B cell (primary cell): ENCODE measurements around the gene RPS15A. TPM values are rescaled to one million over a fixed set of nuclear protein-coding genes. Genes with fewer than 3 reads are reported as not detected.

Source experiments
- ATAC-seq: fragments of 200-7000 bp; cut with Tn5 transposase; one replicate; pipeline ENCODE4 v1.10.0; 2021; ENCODE audit warnings: low read depth, mild to moderate bottlenecking, moderate number of reproducible peaks, moderate library complexity
- CTCF ChIA-PET: fragments of 350-600 bp; sonication (Branson Sonifier 250); formaldehyde crosslinking; loops from one replicate; lab custom pipeline; 2021; ENCODE audit warnings: antibody characterized with exemption, inconsistent platforms; lab: Charles Lee
- POLR2A ChIA-PET: fragments of 350-600 bp; sonication (Branson Sonifier 250); formaldehyde crosslinking; loops from one replicate; lab custom pipeline; 2021; ENCODE audit warnings: antibody characterized with exemption; lab: Charles Lee
- DNase-seq: peaks from one replicate; pipeline ENCODE4 v3.0.0; 2013
- H2AFZ ChIP-seq: 2 replicates; pipeline ENCODE4 v1.6.1; 2012; ENCODE audit warnings: mild to moderate bottlenecking, low read depth, low read length; ENCODE audit not compliant: insufficient read depth, poor library complexity, severe bottlenecking
- H3K27ac ChIP-seq, 2 donors: 1 replicate in 1 of 2; 2 replicates in 1 of 2; pipeline ENCODE4 v1.5.1; 2012 to 2013; ENCODE audit warnings: low read length in 2 of 2, mild to moderate bottlenecking in 2 of 2, moderate library complexity in 1 of 2
- H3K27me3 ChIP-seq, 4 experiments: fragments of 200-600 bp in 1 of 4; sonication (generic) in 1 of 4; replicated peaks in 1 of 4; 1 replicate in 2 of 4; 2 replicates in 2 of 4; pipeline versions ENCODE4 v1.6.1 to v1.7.0; 2013 to 2016; ENCODE audit warnings: low read length in 3 of 4, mild to moderate bottlenecking in 2 of 4, mixed read lengths in 1 of 4, moderate library complexity in 1 of 4; ENCODE audit not compliant: insufficient read depth in 4 of 4, control insufficient read depth in 3 of 4; ENCODE audit errors: control extremely low read depth in 1 of 4
- H3K36me3 ChIP-seq, 2 experiments: replicated peaks in 1 of 2; 1 replicate in 1 of 2; 2 replicates in 1 of 2; pipeline versions ENCODE4 v1.6.1 to v1.7.1; 2013; ENCODE audit warnings: low read length in 1 of 2; ENCODE audit not compliant: insufficient read depth in 2 of 2, control insufficient read depth in 1 of 2; ENCODE audit errors: control extremely low read depth in 1 of 2, extremely low read depth in 1 of 2
- H3K4me1 ChIP-seq, 2 donors: fragments of 200-600 bp in 1 of 2; sonication (generic) in 1 of 2; 1 replicate in 1 of 2; 2 replicates in 1 of 2; pipeline versions ENCODE4 v1.5.1 to v1.6.1; 2013 to 2017; ENCODE audit warnings: low read length in 2 of 2; ENCODE audit not compliant: control insufficient read depth in 2 of 2, insufficient read depth in 2 of 2
- H3K4me2 ChIP-seq: replicated peaks from 2 replicates; pipeline ENCODE3; 2012; ENCODE audit warnings: mild to moderate bottlenecking, low read depth, low read length; ENCODE audit not compliant: poor library complexity, severe bottlenecking
- H3K4me3 ChIP-seq, 5 experiments: fragments of 200-600 bp in 1 of 5; sonication (generic) in 1 of 5; 1 replicate in 3 of 5; 2 replicates in 2 of 5; pipeline versions ENCODE4 v1.5.1 to v1.7.0; 2011 to 2016; ENCODE audit warnings: low read length in 4 of 5, mild to moderate bottlenecking in 4 of 5, low read depth in 2 of 5, control low read depth in 1 of 5, moderate library complexity in 1 of 5; ENCODE audit not compliant: insufficient read depth in 1 of 5; ENCODE audit errors: control extremely low read depth in 1 of 5, extremely low read depth in 1 of 5
- H3K79me2 ChIP-seq: fragments of 200-600 bp; sonication (generic); one replicate; pipeline ENCODE4 v1.6.0; 2016; ENCODE audit warnings: low read length; ENCODE audit not compliant: control insufficient read depth, insufficient read depth
- H3K9ac ChIP-seq: fragments of 200-600 bp; sonication (generic); 2 replicates; pipeline ENCODE4 v1.6.1; 2017; ENCODE audit warnings: mild to moderate bottlenecking, low read length, moderate library complexity
- H3K9me3 ChIP-seq, 3 donors: one replicate each; pipeline versions ENCODE4 v1.6.1 to v1.7.1; 2013; ENCODE audit warnings: low read length in 2 of 3; ENCODE audit not compliant: control insufficient read depth in 2 of 3, insufficient read depth in 1 of 3; ENCODE audit errors: control extremely low read depth in 1 of 3
- H4K20me1 ChIP-seq: 2 replicates; pipeline ENCODE4 v1.6.0; 2012; ENCODE audit warnings: mild to moderate bottlenecking, low read length; ENCODE audit not compliant: insufficient read depth, control insufficient read depth, poor library complexity, severe bottlenecking
- H3K27ac Mint-ChIP-seq: one replicate; pipeline ENCODE4 v1.8.0; 2021; ENCODE audit warnings: mixed read lengths
- H3K27me3 Mint-ChIP-seq: one replicate; pipeline ENCODE4 v1.8.0; 2021; ENCODE audit warnings: mixed read lengths
- H3K4me1 Mint-ChIP-seq: one replicate; pipeline ENCODE4 v1.8.0; 2021; ENCODE audit warnings: mixed read lengths
- H3K4me3 Mint-ChIP-seq: one replicate; pipeline ENCODE4 v1.8.0; 2021; ENCODE audit warnings: mixed read lengths
- H3K9me3 Mint-ChIP-seq: one replicate; pipeline ENCODE4 v1.8.0; 2022; ENCODE audit warnings: mixed read lengths; ENCODE audit not compliant: insufficient read depth
- EZH2 ChIP-seq: IDR thresholded peaks from 2 replicates; pipeline ENCODE4 v1.6.1; 2012; ENCODE audit warnings: borderline replicate concordance, low read depth, mild to moderate bottlenecking, moderate library complexity, low read length; ENCODE audit not compliant: insufficient read depth, poor library complexity, severe bottlenecking
- WGBS: methylation state at CpG from one replicate; pipeline ENCODE4 v1.1.5; 2013; ENCODE audit warnings: missing lambda C conversion rate; ENCODE audit not compliant: insufficient coverage; 5-methylcytosine and 5-hydroxymethylcytosine counted together
- intact Hi-C: fragments of 100-400 bp; cut with micrococcal nuclease; formaldehyde crosslinking; loops from one replicate; pipeline ENCODE4 v1.10.0; 2022
- polyA plus RNA-seq: library from polyadenylated mRNA; depleted of rRNA; stranded (reverse); fragments of >200 nt; gene quantifications from 2 replicates; pipeline ENCODE4 v1.2.3, GENCODE V29; 2012
- total RNA-seq, 2 donors: library from RNA; stranded (reverse); fragments of 120-200 nt in 1 of 2; gene quantifications; 1 replicate in 1 of 2; 2 replicates in 1 of 2; pipeline versions ENCODE4 v1.2.3 to v1.2.4, GENCODE V29; 2013 to 2022
- TF ChIP-seq, protein P1 (sequence below): fragments of 200-600 bp; IDR thresholded peaks from one replicate; pipeline ENCODE4 v1.8.0; 2022; ENCODE audit warnings: antibody characterized with exemption, mild to moderate bottlenecking

RPS15A gene
- total and polyA plus RNA-seq, 2 donors (not counting 1 experiment from before 2014, with no cell fraction given) = 2,321 to 5,957 TPM

DNA sequence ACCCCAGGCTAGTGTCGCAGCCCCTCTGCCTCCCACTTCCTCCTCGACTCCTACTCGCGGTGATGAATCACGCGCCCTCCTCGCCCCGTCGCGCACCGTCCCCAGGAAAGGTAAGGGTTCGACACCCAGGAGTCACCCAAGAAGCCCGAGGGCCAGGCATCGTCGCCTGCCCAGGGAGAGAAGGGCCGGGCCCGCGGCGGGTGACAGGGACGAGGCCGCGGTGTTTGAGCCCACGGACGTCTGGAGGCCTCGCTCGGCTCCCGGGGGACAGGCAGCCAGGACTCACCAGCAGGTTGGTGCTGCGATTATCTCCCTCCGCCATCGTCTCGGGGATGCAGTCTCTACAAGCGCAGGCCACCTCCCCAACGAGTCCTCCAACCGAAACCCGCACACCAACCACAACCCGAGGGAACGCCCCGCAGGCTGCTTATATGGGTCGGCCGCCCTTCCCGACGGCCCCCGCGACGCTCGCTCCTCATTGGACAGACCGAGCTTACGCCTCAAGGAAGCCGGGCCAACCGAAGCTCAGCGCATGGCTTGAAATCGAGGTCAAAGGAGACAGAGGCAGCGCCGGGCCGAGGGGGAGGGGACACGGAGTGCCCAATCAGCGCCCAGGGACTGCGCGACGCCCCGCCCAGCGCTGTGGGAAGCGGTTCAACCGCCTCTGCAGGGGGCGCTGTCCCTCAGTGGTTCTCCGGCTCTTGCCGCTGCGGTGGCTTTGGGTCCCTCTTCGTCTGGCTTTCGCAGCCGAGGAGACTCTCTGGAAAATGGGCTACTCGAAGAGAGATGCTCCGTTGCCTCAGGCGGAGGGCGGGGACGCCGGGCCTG is 11.2 kb upstream of the RPS15A start, which contains the start of gene ARL6IP1:
Gene ARL6IP1 (minus strand): TSS at position 405 of the 828 bp plus-strand sequence. CDS start 83 bp downstream, at position 322.
- no peaks in the 10 kb centered on the region for H3K27me3 Mint-ChIP-seq
- peaks cover 17% of the 10 kb centered on the region for H4K20me1 ChIP-seq
- peak within 1 kb of the TSS; percentile 92 for H2AFZ ChIP-seq
- peak within 1 kb of the TSS; percentile 92 for H3K4me3 Mint-ChIP-seq
- TF ChIP-seq EZH2 = no peak
- TF ChIP-seq, protein P1, sequence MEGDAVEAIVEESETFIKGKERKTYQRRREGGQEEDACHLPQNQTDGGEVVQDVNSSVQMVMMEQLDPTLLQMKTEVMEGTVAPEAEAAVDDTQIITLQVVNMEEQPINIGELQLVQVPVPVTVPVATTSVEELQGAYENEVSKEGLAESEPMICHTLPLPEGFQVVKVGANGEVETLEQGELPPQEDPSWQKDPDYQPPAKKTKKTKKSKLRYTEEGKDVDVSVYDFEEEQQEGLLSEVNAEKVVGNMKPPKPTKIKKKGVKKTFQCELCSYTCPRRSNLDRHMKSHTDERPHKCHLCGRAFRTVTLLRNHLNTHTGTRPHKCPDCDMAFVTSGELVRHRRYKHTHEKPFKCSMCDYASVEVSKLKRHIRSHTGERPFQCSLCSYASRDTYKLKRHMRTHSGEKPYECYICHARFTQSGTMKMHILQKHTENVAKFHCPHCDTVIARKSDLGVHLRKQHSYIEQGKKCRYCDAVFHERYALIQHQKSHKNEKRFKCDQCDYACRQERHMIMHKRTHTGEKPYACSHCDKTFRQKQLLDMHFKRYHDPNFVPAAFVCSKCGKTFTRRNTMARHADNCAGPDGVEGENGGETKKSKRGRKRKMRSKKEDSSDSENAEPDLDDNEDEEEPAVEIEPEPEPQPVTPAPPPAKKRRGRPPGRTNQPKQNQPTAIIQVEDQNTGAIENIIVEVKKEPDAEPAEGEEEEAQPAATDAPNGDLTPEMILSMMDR = peak; percentile 96
- peak within 1 kb of the TSS; percentile 95 for H3K27ac Mint-ChIP-seq
- peak within 1 kb of the TSS; percentile 92 to 95 for H3K27ac ChIP-seq
- ATAC-seq (peak; percentile 96), DNase-seq (peak; percentile 100)
- H3K79me2 ChIP-seq = peaks cover 41% of the 10 kb centered on the region
- peaks cover 16 to 21% of the 10 kb centered on the region in 2 donors for H3K4me1 ChIP-seq
- H3K4me2 ChIP-seq = peak within 1 kb of the TSS; percentile 80
- H3K9me3 Mint-ChIP-seq = no peaks in the 10 kb centered on the region
- CTCF ChIA-PET = interaction anchor here (0.6 to 4.3 kb wide), 13 partner anchors 11 to 780 kb away, joined by 3 to 73 read pairs (median 3); partner anchors contain the start of genes COQ7, RPS15A and VPS35L
- no peaks in the 10 kb centered on the region for H3K27me3 ChIP-seq
- intact Hi-C loops = loop anchor here (1.0 to 5.0 kb wide), 5 partner anchors 11 to 916 kb away; partner anchors contain the start of genes CCP110, IQCK, KNOP1 and RPS15A
- peaks cover 8 to 14% of the 10 kb centered on the region in 2 experiments for H3K36me3 ChIP-seq
- H3K4me3 ChIP-seq = peak within 1 kb of the TSS; percentile 76 to 94 (median 85)
- H3K9me3 ChIP-seq = no peaks in the 10 kb centered on the region
- POLR2A ChIA-PET = interaction anchor here (0.6 to 2.2 kb wide), 9 partner anchors 9 to 754 kb away, joined by 3 to 28 read pairs (median 3); partner anchors contain the start of genes RPS15A and VPS35L
- under 1% methylated on average over 77 of the region's 77 CpGs for WGBS
- H3K9ac ChIP-seq = peak within 1 kb of the TSS; percentile 96
- H3K4me1 Mint-ChIP-seq = peaks cover 38% of the 10 kb centered on the region
